Ascending aorta (tissue), 2 donors: Measurements from ENCODE around the gene SERPINB1. TPM values are rescaled to one million over a fixed set of nuclear protein-coding genes. Genes with fewer than 3 reads are reported as not detected.
A peak's percentile ranks its signal among the peaks of the same experiment; 100 is the strongest.

Source experiments
- DNase-seq, 2 donors: peaks; one replicate each; pipeline ENCODE4 v3.0.0-alpha.2; 2019; ENCODE audit warnings: low spot score in 2 of 2
- H3K27ac ChIP-seq, 2 donors: fragments of 200-600 bp; sonication (generic); one replicate each; pipeline ENCODE4 v1.5.1; 2016 to 2017; ENCODE audit warnings: mild to moderate bottlenecking in 1 of 2
- H3K27me3 ChIP-seq: fragments of 200-600 bp; sonication (generic); one replicate; pipeline ENCODE4 v1.5.1; 2017
- H3K36me3 ChIP-seq, 2 donors: fragments of 200-600 bp; sonication (generic); one replicate each; pipeline ENCODE4 v1.5.1; 2016
- H3K4me1 ChIP-seq, 2 donors: fragments of 200-600 bp; sonication (generic); one replicate each; pipeline ENCODE4 v1.5.1; 2016 to 2017; ENCODE audit warnings: mild to moderate bottlenecking in 1 of 2
- H3K4me3 ChIP-seq, 2 donors: fragments of 200-600 bp; sonication (generic); one replicate each; pipeline ENCODE4 v1.5.1; 2016 to 2017; ENCODE audit warnings: mild to moderate bottlenecking in 1 of 2
- H3K9me3 ChIP-seq, 2 donors: fragments of 200-600 bp; sonication (generic); one replicate each; pipeline ENCODE4 v1.5.1; 2016
- CTCF ChIP-seq, 3 experiments: fragments of 200-600 bp in 2 of 3; fragments of 450-650 bp in 1 of 3; sonication (generic) in 2 of 3; IDR thresholded peaks; one replicate each; pipeline ENCODE4 v1.5.1; 2016 to 2019; ENCODE audit warnings: antibody characterized with exemption in 3 of 3, mild to moderate bottlenecking in 1 of 3, moderate library complexity in 1 of 3
- intact Hi-C: fragments of 100-400 bp; cut with DNase I; formaldehyde crosslinking; loops from one replicate; pipeline ENCODE4 v1.15.1; 2023
- total RNA-seq: library from RNA; depleted of rRNA; stranded (reverse); fragments of >200 nt; gene quantifications from one replicate; pipeline ENCODE4 v1.1.0, GENCODE V29; 2016

The SERPINB1 gene
- total RNA-seq, 1 donor from 2014 or later: 14.0 TPM

- no peaks in the 10 kb centered on the region for H3K36me3 ChIP-seq
- H3K4me1 ChIP-seq: peaks cover 0 to 31% of the 10 kb centered on the region in 2 donors
- H3K9me3 ChIP-seq: peaks cover 0 to 19% of the 10 kb centered on the region in 2 donors
- intact Hi-C loops: loop anchor here (2.0 kb wide), 2 partner anchors 22 to 28 kb away; partner anchors contain the start of gene SERPINB1
- peak overlapping the region; percentile 72 to 80 for H3K27ac ChIP-seq
- no peak for DNase-seq
- H3K27me3 ChIP-seq: no peaks in the 10 kb centered on the region
- peak overlapping the region; percentile 4 to 11 for H3K4me3 ChIP-seq
- TF ChIP-seq CTCF (IDR thresholded peaks at IDR 0.05): no peak
These were observed 22.5 kb downstream of the SERPINB1 start for GRCh38 chr6:2819115-2819514.

GRCh38 chr6:2818593-2818992 is 23.1 kb downstream of the SERPINB1 start:
- H3K27ac ChIP-seq: peak overlapping the region; percentile 72 to 80
- H3K9me3 ChIP-seq: peaks cover 0 to 19% of the 10 kb centered on the region in 2 donors
- H3K4me1 ChIP-seq: peaks cover 0 to 31% of the 10 kb centered on the region in 2 donors
- H3K27me3 ChIP-seq: no peaks in the 10 kb centered on the region
- peak overlapping the region; percentile 4 to 11 for H3K4me3 ChIP-seq
- DNase-seq: no peak
- intact Hi-C loops: loop anchor here (2.0 kb wide), 2 partner anchors 22 to 28 kb away; partner anchors contain the start of gene SERPINB1
- no peak for TF ChIP-seq CTCF (IDR thresholded peaks at IDR 0.05)
- H3K36me3 ChIP-seq: no peaks in the 10 kb centered on the region

- intact Hi-C loops: loop anchor here (2.0 kb wide), 2 partner anchors 23 to 27 kb away; partner anchors contain the start of gene SERPINB1
- peak overlapping the region; percentile 4 to 20 for H3K4me3 ChIP-seq
- H3K36me3 ChIP-seq: no peaks in the 10 kb centered on the region
- H3K4me1 ChIP-seq: peaks cover 0 to 31% of the 10 kb centered on the region in 2 donors
- no peak for DNase-seq
- peaks cover 0 to 19% of the 10 kb centered on the region in 2 donors for H3K9me3 ChIP-seq
- H3K27me3 ChIP-seq: no peaks in the 10 kb centered on the region
- peak overlapping the region; percentile 72 to 80 for H3K27ac ChIP-seq
- TF ChIP-seq CTCF (IDR thresholded peaks at IDR 0.05): no peak
These were observed 23.7 kb downstream of the SERPINB1 start for GRCh38 chr6:2817903-2818443.

GRCh38 chr6:2816158-2816557 is 25.5 kb downstream of the SERPINB1 start:
- intact Hi-C loops: no loop called here
- TF ChIP-seq CTCF (IDR thresholded peaks at IDR 0.05): no peak

GRCh38 chr6:2812695-2813094 is 29.0 kb downstream of the SERPINB1 start:
- H3K4me3 ChIP-seq: no peak overlapping the region
- H3K9me3 ChIP-seq: peaks cover 0 to 19% of the 10 kb centered on the region in 2 donors
- H3K36me3 ChIP-seq: no peaks in the 10 kb centered on the region
- no peak for TF ChIP-seq CTCF (IDR thresholded peaks at IDR 0.05)
- intact Hi-C loops: no loop called here
- no peak overlapping the region for H3K27ac ChIP-seq
- peaks cover 4 to 6% of the 10 kb centered on the region in 2 donors for H3K4me1 ChIP-seq
- DNase-seq: no peak
- no peaks in the 10 kb centered on the region for H3K27me3 ChIP-seq

More at GRCh38 chr6:2816158-2816557, 25.5 kb downstream of the SERPINB1 start:
- H3K27me3 ChIP-seq: no peaks in the 10 kb centered on the region
- H3K27ac ChIP-seq: no peak overlapping the region
- H3K9me3 ChIP-seq: peaks cover 0 to 19% of the 10 kb centered on the region in 2 donors
- peaks cover 0 to 31% of the 10 kb centered on the region in 2 donors for H3K4me1 ChIP-seq
- no peak overlapping the region for H3K4me3 ChIP-seq
- no peaks in the 10 kb centered on the region for H3K36me3 ChIP-seq
- DNase-seq: no peak
